Astrocyte (in vitro differentiated cells and primary cell): Measurements from ENCODE around the gene NECTIN1. TPM values are rescaled to one million over a fixed set of nuclear protein-coding genes. Genes with fewer than 3 reads are reported as not detected.

Experiments used
- DNase-seq: peaks from one replicate; pipeline ENCODE4 v3.0.0-alpha.2; 2010; ENCODE audit warnings: low read depth
- FAIRE-seq: peaks from 2 replicates; lab custom pipeline; 2011; peaks lifted over from hg19 to GRCh38; lab: Jason Lieb, UNC
- H2AFZ ChIP-seq: 2 replicates; pipeline ENCODE4 v1.6.0; 2012; ENCODE audit warnings: low read depth, low read length, inconsistent platforms
- H3K27ac ChIP-seq: 2 replicates; pipeline ENCODE4 v1.5.1; 2011; ENCODE audit warnings: low read depth, low read length, inconsistent platforms
- H3K27me3 ChIP-seq: 2 replicates; pipeline ENCODE4 v1.6.0; 2011; ENCODE audit warnings: low read length, inconsistent platforms; ENCODE audit not compliant: insufficient read depth
- H3K36me3 ChIP-seq: 2 replicates; pipeline ENCODE4 v1.5.1; 2011; ENCODE audit warnings: low read length, inconsistent platforms; ENCODE audit not compliant: insufficient read depth
- H3K4me1 ChIP-seq: 2 replicates; pipeline ENCODE4 v1.5.1; 2011; ENCODE audit warnings: low read length, inconsistent platforms; ENCODE audit not compliant: insufficient read depth
- H3K4me2 ChIP-seq: 2 replicates; pipeline ENCODE4 v1.6.0; 2012; ENCODE audit warnings: low read length, inconsistent platforms
- H3K4me3 ChIP-seq: 2 replicates; pipeline ENCODE4 v1.5.1; 2011; ENCODE audit warnings: low read depth, mild to moderate bottlenecking, low read length, inconsistent platforms; ENCODE audit not compliant: insufficient read depth
- H3K79me2 ChIP-seq: 2 replicates; pipeline ENCODE4 v1.6.0; 2012; ENCODE audit warnings: mild to moderate bottlenecking, low read length, inconsistent platforms; ENCODE audit not compliant: insufficient read depth
- H3K9ac ChIP-seq: 2 replicates; pipeline ENCODE4 v1.6.0; 2012; ENCODE audit warnings: mild to moderate bottlenecking, low read length, inconsistent platforms
- H3K9me3 ChIP-seq: 2 replicates; pipeline ENCODE4 v1.5.1; 2012; ENCODE audit warnings: low read depth, mild to moderate bottlenecking, low read length, inconsistent platforms; ENCODE audit not compliant: insufficient read depth
- H4K20me1 ChIP-seq: 2 replicates; pipeline ENCODE4 v1.6.0; 2012; ENCODE audit warnings: low read length, inconsistent platforms; ENCODE audit not compliant: insufficient read depth
- H3K27ac Mint-ChIP-seq: one replicate; pipeline ENCODE4 v1.8.0; 2021; ENCODE audit warnings: mild to moderate bottlenecking, mixed read lengths; ENCODE audit not compliant: unreplicated experiment
- H3K27me3 Mint-ChIP-seq: one replicate; pipeline ENCODE4 v1.8.0; 2021; ENCODE audit warnings: low read depth, mixed read lengths; ENCODE audit not compliant: unreplicated experiment
- H3K36me3 Mint-ChIP-seq: one replicate; pipeline ENCODE4 v1.8.0; 2021; ENCODE audit warnings: low read depth, mixed read lengths; ENCODE audit not compliant: unreplicated experiment
- H3K4me1 Mint-ChIP-seq: one replicate; pipeline ENCODE4 v1.8.0; 2021; ENCODE audit warnings: low read depth, mixed read lengths; ENCODE audit not compliant: unreplicated experiment
- H3K4me3 Mint-ChIP-seq: one replicate; pipeline ENCODE4 v1.8.0; 2021; ENCODE audit warnings: mild to moderate bottlenecking, moderate library complexity, mixed read lengths; ENCODE audit not compliant: unreplicated experiment
- H3K9me3 Mint-ChIP-seq: one replicate; pipeline ENCODE4 v1.8.0; 2021; ENCODE audit warnings: mild to moderate bottlenecking, mixed read lengths; ENCODE audit not compliant: unreplicated experiment
- EZH2 ChIP-seq: IDR thresholded peaks from 2 replicates; pipeline ENCODE4 v1.6.1; 2012; ENCODE audit warnings: mild to moderate bottlenecking, low read length, inconsistent platforms; ENCODE audit not compliant: insufficient read depth
- total RNA-seq: library from RNA; stranded (reverse); gene quantifications from 2 replicates; pipeline ENCODE4 v1.2.1, GENCODE V29; 2021
- TF ChIP-seq, protein P1 (sequence below): IDR thresholded peaks from 2 replicates; pipeline ENCODE4 v1.5.1; 2011; ENCODE audit warnings: low read depth, mild to moderate bottlenecking, inconsistent platforms, low read length, moderate library complexity; ENCODE audit not compliant: insufficient read depth

NECTIN1 gene
- total RNA-seq, 1 donor from 2014 or later, result 17.7 TPM

DNA sequence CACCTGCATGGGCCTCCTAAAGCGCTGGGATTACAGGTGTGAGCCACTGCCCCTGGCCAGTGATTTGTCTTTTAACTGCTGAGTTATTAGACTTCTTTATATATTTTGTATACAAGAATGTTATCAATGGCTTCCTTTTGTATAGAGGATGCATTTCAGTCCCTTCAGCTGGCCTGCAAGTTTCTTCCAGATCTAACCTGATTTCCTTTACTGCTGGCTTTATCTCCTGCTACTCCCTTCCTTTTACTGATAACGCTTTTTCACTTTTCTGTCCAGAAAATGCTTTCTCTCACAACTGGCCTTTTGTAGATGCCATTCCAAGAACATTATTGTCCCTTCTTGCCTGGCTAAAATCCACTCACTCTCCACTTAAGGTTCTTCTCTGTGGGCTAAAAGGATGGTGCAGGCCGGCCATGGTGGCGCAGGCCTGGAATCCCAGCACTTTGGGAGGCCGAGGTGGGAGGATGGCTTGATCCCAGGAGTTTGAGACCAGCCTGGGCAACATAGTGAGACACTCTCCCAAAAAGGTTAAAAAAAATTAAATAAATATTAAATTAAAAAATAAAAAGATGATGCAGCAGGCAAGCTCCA lies 118.1 kb downstream of the NECTIN1 start:
- no peak for FAIRE-seq
- peaks cover 18% of the 10 kb centered on the region for H3K27me3 Mint-ChIP-seq
- H3K27ac Mint-ChIP-seq, result no peak overlapping the region

GRCh38 chr11:119608781-119609180 lies 120.2 kb downstream of the NECTIN1 start:
- H3K27ac Mint-ChIP-seq, result no peak overlapping the region
- Histone ChIP-seq H3K9ac (no peak overlapping the region), H3K9me3 (no peaks in the 10 kb centered on the region), H2AFZ (no peak overlapping the region), H3K27me3 (peaks cover 20% of the 10 kb centered on the region), H4K20me1 (no peaks in the 10 kb centered on the region), H3K4me3 (no peak overlapping the region), H3K27ac (no peak overlapping the region), H3K36me3 (no peaks in the 10 kb centered on the region), H3K4me2 (no peak overlapping the region), H3K79me2 (no peaks in the 10 kb centered on the region), H3K4me1 (no peaks in the 10 kb centered on the region)
- H3K4me3 Mint-ChIP-seq, result no peak overlapping the region
- H3K4me1 Mint-ChIP-seq, result no peaks in the 10 kb centered on the region
- no peaks in the 10 kb centered on the region for H3K36me3 Mint-ChIP-seq
- DNase-seq (no peak), FAIRE-seq (no peak)
- TF ChIP-seq, protein P1, sequence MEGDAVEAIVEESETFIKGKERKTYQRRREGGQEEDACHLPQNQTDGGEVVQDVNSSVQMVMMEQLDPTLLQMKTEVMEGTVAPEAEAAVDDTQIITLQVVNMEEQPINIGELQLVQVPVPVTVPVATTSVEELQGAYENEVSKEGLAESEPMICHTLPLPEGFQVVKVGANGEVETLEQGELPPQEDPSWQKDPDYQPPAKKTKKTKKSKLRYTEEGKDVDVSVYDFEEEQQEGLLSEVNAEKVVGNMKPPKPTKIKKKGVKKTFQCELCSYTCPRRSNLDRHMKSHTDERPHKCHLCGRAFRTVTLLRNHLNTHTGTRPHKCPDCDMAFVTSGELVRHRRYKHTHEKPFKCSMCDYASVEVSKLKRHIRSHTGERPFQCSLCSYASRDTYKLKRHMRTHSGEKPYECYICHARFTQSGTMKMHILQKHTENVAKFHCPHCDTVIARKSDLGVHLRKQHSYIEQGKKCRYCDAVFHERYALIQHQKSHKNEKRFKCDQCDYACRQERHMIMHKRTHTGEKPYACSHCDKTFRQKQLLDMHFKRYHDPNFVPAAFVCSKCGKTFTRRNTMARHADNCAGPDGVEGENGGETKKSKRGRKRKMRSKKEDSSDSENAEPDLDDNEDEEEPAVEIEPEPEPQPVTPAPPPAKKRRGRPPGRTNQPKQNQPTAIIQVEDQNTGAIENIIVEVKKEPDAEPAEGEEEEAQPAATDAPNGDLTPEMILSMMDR, result no peak
- TF ChIP-seq EZH2, result no peak
- H3K27me3 Mint-ChIP-seq, result peaks cover 27% of the 10 kb centered on the region
- peaks cover 5% of the 10 kb centered on the region for H3K9me3 Mint-ChIP-seq

More for the DNA sequence above, 118.1 kb downstream of the NECTIN1 start:
- no peak overlapping the region for H3K4me3 ChIP-seq
- H3K27ac ChIP-seq, result no peak overlapping the region
- Mint-ChIP-seq H3K4me1 (peaks cover 4% of the 10 kb centered on the region), H3K36me3 (no peaks in the 10 kb centered on the region), H3K4me3 (no peak overlapping the region), H3K9me3 (peaks cover 5% of the 10 kb centered on the region)
- no peak overlapping the region for H3K9ac ChIP-seq
- H4K20me1 ChIP-seq, result no peaks in the 10 kb centered on the region
- no peaks in the 10 kb centered on the region for H3K79me2 ChIP-seq
- no peaks in the 10 kb centered on the region for H3K36me3 ChIP-seq
- H3K4me1 ChIP-seq, result peaks cover 10% of the 10 kb centered on the region
- no peak for TF ChIP-seq EZH2
- TF ChIP-seq, protein P1, result no peak
- no peaks in the 10 kb centered on the region for H3K9me3 ChIP-seq
- no peak overlapping the region for H3K4me2 ChIP-seq
- DNase-seq, result no peak
- H3K27me3 ChIP-seq, result peaks cover 20% of the 10 kb centered on the region
- no peak overlapping the region for H2AFZ ChIP-seq

DNA sequence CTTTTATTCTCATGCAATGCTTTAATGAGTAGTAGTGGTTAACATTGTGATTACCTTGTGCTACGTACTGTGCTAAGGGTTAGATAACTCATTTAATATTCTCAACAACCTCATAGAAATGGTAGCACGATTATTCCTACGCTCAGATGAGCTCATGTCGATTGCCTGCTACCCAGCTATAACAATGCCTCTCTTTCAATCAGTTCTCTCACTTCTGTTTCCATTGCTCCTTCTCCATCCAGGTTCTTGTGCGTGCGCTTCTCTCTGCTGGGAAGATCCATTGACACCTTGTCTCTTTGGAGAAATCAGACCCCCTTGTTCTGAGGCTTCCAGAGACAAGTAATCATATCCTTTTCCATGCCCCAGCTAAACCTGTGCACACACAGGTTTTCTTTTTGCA lies 120.8 kb downstream of the NECTIN1 start:
- H3K27me3 ChIP-seq, result peaks cover 20% of the 10 kb centered on the region
- no peak overlapping the region for H3K27ac Mint-ChIP-seq
- H4K20me1 ChIP-seq, result no peaks in the 10 kb centered on the region
- peaks cover 5% of the 10 kb centered on the region for H3K9me3 Mint-ChIP-seq
- no peaks in the 10 kb centered on the region for H3K4me1 Mint-ChIP-seq
- no peaks in the 10 kb centered on the region for H3K79me2 ChIP-seq
- H3K9me3 ChIP-seq, result no peaks in the 10 kb centered on the region
- no peak overlapping the region for H3K4me3 ChIP-seq
- H3K27ac ChIP-seq, result no peak overlapping the region
- H2AFZ ChIP-seq, result no peak overlapping the region
- H3K36me3 ChIP-seq, result no peaks in the 10 kb centered on the region
- no peak for FAIRE-seq
- no peak overlapping the region for H3K9ac ChIP-seq
- H3K4me2 ChIP-seq, result no peak overlapping the region
- no peak for TF ChIP-seq EZH2
- DNase-seq, result no peak
- H3K4me1 ChIP-seq, result no peaks in the 10 kb centered on the region
- H3K27me3 Mint-ChIP-seq, result peaks cover 32% of the 10 kb centered on the region
- H3K36me3 Mint-ChIP-seq, result no peaks in the 10 kb centered on the region
- no peak overlapping the region for H3K4me3 Mint-ChIP-seq
